HG03045 (cell line): ENCODE results near the gene TWNK.

ENCODE experiments used
- ATAC-seq: cut with Tn5 transposase; IDR thresholded peaks from one replicate; pipeline ENCODE4 v1.9.1; 2021; ENCODE audit warnings: mild to moderate bottlenecking, moderate library complexity; ENCODE audit not compliant: unreplicated experiment

Gene TWNK

GRCh38 chr10:101010329-101010728 lies 23.0 kb downstream of the TWNK start:
- no peak for ATAC-seq

- ATAC-seq = no peak
Measured at GRCh38 chr10:101011517-101012423, 24.4 kb downstream of the TWNK start.

DNA sequence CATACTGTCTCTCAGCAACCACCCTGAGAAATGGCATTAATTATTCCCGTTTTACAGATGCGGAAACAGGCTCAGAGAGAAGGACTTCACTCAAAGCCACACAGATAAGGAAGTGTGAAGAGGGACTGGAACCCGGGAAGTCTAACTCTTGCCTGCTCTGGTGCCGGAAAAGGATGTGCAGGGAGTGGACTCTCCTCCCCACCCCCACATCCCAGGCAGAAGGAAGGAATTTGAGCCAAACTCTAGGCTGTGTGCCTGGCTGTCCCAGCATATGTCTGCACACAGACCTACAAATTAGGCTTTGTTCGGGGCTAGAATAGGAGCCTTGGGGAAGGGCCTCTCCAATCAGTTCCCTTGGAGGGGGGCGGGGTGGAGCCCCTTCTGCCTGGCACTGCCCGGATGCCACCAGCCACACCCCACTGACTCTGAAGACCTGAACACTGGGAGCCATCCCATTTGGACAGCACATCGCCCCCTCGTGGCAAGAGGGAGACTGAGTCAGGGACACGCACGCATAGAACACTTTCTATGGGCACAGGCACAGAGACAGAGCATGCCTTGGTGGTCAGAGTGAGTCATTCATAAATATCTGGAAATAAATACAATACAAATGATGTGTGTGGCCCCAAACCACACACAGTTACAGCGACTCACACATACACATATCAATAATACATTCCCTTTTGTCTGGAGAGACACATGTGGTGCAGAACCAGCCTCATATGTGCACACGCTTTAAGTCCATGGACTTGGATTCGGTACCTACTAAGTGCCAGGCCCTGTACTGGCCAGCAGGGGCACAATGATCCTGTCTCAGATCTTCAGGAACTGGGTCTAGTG lies 25.4 kb downstream of the TWNK start:
- ATAC-seq = no peak

GRCh38 chr10:101013365-101013825 lies 26.1 kb downstream of the TWNK start:
- no peak for ATAC-seq

DNA sequence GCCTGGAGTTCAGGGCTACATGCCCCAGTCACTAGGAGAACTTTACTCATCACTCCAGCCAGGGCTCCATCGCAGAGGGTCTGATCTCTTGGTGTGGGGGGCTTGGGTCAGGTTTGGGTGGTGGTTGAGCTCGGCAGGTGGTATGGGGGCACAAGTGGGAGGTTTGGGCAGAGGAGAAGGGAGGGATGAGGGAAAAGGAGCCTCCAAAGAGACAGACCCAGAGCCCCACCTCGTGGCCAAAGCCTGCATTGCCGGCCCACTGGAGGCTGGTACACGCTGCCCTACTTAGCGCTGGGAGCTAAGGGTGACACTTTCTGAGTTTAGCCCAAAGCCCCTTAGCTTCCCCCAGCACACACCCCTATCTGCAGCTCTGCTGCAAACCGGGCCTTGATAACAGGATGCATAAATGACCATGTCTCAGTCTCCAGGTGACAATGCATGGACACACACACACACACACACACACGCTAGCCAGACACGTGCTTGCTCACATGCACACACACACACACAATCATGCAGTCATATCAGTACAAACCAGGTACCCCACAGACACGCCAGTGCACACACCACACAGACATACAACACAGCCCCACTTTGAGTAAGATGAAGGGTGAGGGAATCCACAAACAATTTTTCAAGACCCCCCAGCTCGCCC lies 27.0 kb downstream of the TWNK start:
- ATAC-seq = no peak

GRCh38 chr10:101014966-101015581 lies 27.7 kb downstream of the TWNK start:
- ATAC-seq = no peak

DNA sequence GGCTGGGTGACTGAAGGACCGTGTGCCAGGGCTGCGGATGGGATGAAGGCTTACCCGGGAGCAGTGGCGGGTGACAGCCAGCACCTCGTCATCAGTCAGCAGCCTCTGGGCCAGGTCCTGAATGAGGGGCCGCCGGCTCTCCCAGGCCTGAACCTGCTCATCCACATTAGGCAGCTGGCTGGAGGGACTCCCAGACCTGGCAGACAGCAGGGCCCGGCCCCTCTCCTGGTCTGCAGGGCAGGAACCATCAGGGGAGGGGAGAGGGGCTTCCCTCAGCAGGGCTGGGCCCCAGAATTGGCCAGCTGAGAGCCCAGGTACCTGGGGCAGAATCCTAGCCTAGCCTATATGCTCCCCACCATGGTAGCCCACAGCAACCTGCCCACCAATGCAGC lies 28.2 kb downstream of the TWNK start:
- ATAC-seq = no peak

DNA sequence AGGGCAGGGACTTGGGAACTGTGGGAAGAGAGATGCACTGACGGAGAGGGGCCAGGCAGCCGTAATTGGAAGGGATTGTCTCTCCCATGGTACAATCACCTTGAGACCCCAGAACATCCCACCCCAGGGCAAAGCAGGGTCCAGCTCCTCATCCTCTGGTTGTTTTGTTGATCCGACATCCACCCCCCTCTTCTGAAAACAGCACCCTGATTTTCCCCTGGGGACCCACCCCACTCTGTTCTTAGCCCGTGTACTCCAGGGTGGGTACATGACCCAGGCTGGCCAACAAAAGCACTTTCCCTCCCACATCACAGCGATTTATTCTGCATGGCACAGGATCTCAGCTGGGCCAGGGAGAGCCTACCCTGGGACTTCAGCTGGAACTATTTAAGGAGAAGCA lies 29.5 kb downstream of the TWNK start:
- ATAC-seq = no peak

DNA sequence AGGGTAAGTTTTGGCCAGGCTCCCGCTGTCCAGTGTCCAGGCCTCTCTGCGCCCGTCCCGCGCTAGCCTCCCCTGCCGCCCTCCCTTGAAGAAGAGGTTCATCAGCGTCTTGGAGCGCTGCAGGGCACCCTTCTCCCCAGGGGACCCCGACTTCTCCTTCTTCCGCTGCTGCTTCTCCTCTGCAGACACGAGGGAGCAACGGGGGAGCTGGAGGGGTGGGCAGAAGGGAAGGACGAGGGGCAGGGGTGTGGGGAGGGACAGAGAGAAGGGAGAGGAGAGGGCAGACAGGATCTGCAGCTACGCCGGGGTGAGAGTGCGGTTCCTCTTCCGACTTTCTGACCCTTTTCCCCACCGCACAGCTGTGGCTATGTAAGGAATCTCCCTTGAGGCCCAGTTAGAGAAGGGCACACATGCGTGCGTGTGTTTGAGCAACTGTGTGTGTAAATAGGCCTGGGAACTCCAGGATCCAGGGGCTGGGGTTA lies 30.8 kb downstream of the TWNK start:
- ATAC-seq = no peak

DNA sequence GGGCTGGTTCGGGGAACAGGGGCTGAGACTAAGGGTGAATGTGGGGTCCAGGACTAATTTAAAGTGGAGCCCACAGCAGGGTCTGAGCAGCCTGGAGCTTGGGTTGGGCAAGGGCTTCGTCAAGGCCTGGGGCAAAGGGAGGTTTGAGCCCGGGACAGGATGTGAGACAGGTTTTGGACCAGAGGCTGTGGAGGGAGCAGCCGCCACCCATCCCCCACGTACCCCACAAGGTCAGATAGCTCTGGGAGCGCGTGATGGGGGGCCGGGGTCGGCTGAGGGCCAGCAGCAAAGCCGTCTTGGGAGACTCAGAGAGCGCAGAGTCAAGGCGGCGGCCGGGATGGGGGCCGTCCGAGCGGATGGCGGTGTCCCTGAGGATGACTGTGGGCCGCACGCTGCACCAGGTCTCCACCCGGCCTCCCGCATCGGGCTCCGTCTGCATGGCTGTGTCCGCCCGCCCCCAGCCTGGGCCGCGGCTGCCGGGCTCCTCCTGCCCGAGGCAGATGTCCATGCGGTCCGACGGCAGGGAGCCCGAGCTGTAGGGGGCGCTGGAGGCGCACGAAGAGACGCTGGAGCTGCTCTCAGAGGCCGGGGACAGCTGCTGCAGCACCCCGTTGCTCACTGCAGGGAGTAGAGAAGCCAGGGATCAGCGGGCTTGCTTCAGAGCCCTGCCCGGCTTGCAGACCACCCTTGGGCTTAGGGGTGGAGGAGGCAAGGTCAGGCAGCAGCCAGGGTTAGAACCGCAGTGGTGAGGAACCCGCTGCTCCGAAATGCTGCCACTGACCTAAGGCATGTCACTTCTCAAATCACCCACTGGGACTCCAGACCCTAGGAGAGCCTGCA lies 31.5 kb downstream of the TWNK start:
- ATAC-seq = no peak

GRCh38 chr10:101019440-101019703 lies 32.0 kb downstream of the TWNK start:
- no peak for ATAC-seq

DNA sequence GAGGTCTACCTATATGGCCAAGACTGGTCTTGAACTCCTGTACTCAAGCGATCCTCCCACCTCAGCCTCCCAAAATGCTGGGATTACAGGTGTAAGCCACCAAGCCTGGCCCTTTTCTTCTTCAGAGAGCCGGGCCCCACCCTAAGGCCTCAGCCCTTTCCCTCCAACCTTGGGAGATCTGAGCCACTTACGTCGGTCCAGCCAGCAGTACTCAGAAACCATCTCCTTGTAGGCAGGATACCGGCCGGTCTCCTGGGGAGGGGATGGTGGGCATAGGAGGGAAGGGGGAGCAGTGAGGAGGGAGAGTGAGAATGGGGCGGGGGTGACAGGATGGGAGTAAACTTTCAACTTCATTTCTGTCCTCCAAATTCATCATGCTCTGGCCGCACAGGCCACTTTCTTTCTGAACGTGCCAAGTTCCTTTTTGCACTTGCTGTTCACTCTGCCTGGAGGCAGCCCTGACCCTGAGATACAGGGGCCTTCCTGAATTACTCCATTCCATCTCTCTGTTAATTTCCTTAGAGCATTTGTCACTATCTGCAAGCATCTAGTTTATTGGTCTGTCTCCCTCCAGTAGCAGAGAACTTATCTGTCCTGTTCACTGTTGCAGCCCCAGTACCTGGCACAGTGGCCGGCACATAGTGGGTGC lies 33.2 kb downstream of the TWNK start:
- ATAC-seq = no peak

DNA sequence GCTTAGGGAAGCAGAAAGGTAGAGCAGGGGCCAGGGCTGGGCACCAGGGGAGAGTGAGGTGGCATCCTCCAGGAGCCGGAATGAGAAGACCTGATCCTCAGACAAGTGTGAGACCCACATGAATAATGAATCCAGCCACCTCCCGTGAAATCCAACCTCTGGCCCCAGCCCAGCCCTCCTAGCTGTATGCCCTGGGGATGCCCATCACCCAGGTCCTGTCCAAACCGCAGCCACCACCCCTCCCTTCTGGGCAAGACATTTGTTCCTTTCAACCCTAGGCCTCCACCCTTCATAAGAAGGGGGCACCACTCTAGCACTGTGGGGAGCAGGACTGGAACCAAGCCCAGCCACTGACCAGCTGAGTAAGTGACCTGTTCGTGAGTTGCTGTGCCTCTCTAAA lies 33.9 kb downstream of the TWNK start:
- no peak for ATAC-seq

DNA sequence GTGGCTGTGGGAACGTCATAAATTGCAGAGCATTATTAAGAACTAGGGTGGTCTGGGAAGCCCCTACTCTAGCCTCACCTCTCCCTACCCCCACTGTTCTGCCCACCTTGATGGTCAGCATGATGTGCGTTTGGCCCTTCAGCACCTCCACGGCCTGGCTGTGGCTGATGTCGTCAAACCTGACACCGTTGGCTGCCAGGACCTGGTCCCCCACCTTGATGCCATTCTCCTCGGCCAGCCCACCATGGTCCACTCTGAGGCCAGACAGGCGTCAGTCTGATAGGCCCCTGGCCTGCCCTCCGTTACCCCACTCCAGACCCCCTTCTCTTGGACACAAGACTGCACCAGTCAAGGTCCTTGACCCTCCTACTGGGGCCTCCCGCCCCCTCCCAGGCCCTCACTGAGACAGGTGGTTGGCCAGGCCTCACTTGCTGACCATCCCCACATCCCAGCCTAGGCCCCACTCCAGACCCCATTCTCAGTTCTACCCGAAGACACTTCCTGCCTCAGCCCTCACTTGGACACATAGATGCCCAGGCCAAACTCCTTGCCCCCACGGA lies 34.4 kb downstream of the TWNK start:
- ATAC-seq = no peak

- ATAC-seq = no peak
Measured at GRCh38 chr10:101022967-101023705, 35.8 kb downstream of the TWNK start.

DNA sequence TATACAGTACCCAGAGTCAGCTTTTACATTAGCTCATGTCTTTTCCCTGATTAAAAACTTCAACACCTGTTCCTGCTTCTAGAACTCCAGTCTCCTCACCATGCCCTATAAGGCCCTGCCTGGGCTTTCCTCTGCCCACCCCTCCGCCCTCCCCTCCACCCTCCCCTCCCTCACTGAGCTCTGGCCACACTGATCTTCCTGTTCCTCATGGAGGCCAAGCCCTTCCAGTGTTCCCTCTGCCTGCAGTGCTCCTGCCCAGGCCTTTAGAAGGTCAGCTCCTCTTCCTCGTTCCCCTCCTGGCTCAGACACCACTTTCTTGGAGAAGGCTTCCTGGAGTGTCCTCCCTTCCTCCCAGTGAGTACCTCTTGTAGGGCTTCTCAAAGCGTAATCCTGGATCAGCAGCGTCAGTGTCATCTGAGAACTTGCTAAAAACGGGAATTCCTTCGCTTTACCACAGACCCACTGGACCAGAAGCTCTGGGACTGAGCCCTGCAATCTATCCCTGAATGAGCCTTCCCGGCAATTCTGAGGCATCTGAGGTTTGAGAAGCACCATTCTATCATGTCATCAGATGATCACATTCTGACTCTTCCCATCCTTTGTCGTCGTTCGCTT lies 39.9 kb downstream of the TWNK start:
- no peak for ATAC-seq

- no peak for ATAC-seq
Measured at GRCh38 chr10:101028446-101029337, 41.3 kb downstream of the TWNK start.
